RWPE2 (cell line): ENCODE results near the gene IRF2BP2.
A peak's percentile ranks its signal among the peaks of the same experiment; 100 is the strongest.

Experiments used
- ATAC-seq: fragments of 200-7000 bp; cut with Tn5 transposase; 3 replicates; pipeline ENCODE4 v1.9.1; 2021; ENCODE audit warnings: low read depth
- DNase-seq: peaks from one replicate; pipeline ENCODE4 v3.0.0-alpha.2; 2020; ENCODE audit warnings: low spot score
- H3K27ac ChIP-seq: fragments of 450-650 bp; 2 replicates; pipeline ENCODE4 v1.5.1; 2017; ENCODE audit warnings: mild to moderate bottlenecking; ENCODE audit not compliant: poor library complexity, severe bottlenecking
- H3K27me3 ChIP-seq: fragments of 250-450 bp; sonication (Bioruptor Pico); 2 replicates; pipeline ENCODE4 v1.5.1; 2021; ENCODE audit warnings: mild to moderate bottlenecking, moderate library complexity; ENCODE audit not compliant: insufficient read depth, poor library complexity, severe bottlenecking
- H3K36me3 ChIP-seq: fragments of 250-450 bp; sonication (Bioruptor Pico); 2 replicates; pipeline ENCODE4 v1.5.1; 2020; ENCODE audit warnings: low read depth, mild to moderate bottlenecking, moderate library complexity
- H3K4me1 ChIP-seq: fragments of 250-450 bp; sonication (Bioruptor Pico); 2 replicates; pipeline ENCODE4 v1.5.1; 2021; ENCODE audit warnings: mild to moderate bottlenecking, moderate library complexity; ENCODE audit not compliant: insufficient read depth, poor library complexity, severe bottlenecking
- H3K4me3 ChIP-seq: fragments of 250-450 bp; sonication (Bioruptor Pico); 2 replicates; pipeline ENCODE4 v1.5.1; 2021; ENCODE audit warnings: mild to moderate bottlenecking, moderate library complexity; ENCODE audit not compliant: severe bottlenecking
- H3K9me3 ChIP-seq: fragments of 250-450 bp; sonication (Bioruptor Pico); 2 replicates; pipeline ENCODE4 v1.5.1; 2021; ENCODE audit warnings: mild to moderate bottlenecking, moderate library complexity; ENCODE audit not compliant: severe bottlenecking
- CTCF ChIP-seq: fragments of 450-650 bp; IDR thresholded peaks from one replicate; pipeline ENCODE4 v1.5.1; 2017; ENCODE audit warnings: mild to moderate bottlenecking, moderate library complexity; ENCODE audit not compliant: poor library complexity, severe bottlenecking

Gene IRF2BP2

GRCh38 chr1:234589064-234589800 lies 20.7 kb downstream of the IRF2BP2 start:
- H3K27ac ChIP-seq = peak overlapping the region; percentile 44
- ATAC-seq = peak; percentile 80
- no peak for TF ChIP-seq CTCF

GRCh38 chr1:234588386-234588785 lies 21.6 kb downstream of the IRF2BP2 start:
- Histone ChIP-seq H3K9me3 (no peaks in the 10 kb centered on the region), H3K36me3 (no peaks in the 10 kb centered on the region), H3K4me1 (peaks cover 9% of the 10 kb centered on the region), H3K27ac (no peak overlapping the region), H3K27me3 (no peaks in the 10 kb centered on the region), H3K4me3 (no peak overlapping the region)
- no peak for ATAC-seq
- no peak for DNase-seq
- no peak for TF ChIP-seq CTCF

More at GRCh38 chr1:234589064-234589800, 20.7 kb downstream of the IRF2BP2 start:
- Histone ChIP-seq H3K4me1 (peaks cover 9% of the 10 kb centered on the region), H3K4me3 (no peak overlapping the region), H3K27me3 (no peaks in the 10 kb centered on the region), H3K36me3 (no peaks in the 10 kb centered on the region), H3K9me3 (no peaks in the 10 kb centered on the region)
- DNase-seq = no peak

DNA sequence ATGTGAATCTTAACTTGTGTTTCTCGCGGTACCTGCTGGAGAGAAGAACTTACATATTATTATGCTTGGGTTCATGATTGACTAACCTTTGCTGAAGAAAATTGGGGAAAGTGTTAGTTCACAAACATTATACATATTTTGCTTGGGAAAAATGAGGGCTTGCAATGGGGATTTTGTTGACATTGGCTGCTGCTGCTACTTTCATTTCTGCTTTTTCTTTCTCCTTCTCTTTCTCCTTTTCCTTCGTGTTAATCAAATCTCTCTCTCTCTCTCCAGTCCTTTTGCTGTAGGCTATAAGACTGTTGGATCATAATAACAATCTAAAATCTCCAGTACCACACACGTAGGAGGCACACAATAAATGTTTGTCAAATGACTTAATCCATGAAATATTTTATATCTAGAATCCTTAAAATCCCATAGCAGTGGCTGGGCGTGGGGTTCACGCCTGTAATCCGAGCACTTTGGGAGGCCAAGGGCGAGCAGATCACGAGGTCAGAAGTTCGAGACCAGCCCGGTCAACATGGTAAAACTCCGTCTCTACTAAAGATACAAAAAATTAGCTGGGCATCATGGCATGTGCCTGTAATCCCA lies 23.0 kb downstream of the IRF2BP2 start:
- DNase-seq (no peak), ATAC-seq (no peak)
- Histone ChIP-seq H3K36me3 (no peaks in the 10 kb centered on the region), H3K27me3 (no peaks in the 10 kb centered on the region), H3K4me3 (no peak overlapping the region), H3K9me3 (no peaks in the 10 kb centered on the region), H3K4me1 (peaks cover 9% of the 10 kb centered on the region), H3K27ac (no peak overlapping the region)
- no peak for TF ChIP-seq CTCF

- Histone ChIP-seq H3K4me3 (no peak overlapping the region), H3K4me1 (peaks cover 9% of the 10 kb centered on the region), H3K27ac (no peak overlapping the region), H3K27me3 (no peaks in the 10 kb centered on the region), H3K36me3 (no peaks in the 10 kb centered on the region), H3K9me3 (no peaks in the 10 kb centered on the region)
- no peak for DNase-seq
- no peak for ATAC-seq
- no peak for TF ChIP-seq CTCF
Observed at GRCh38 chr1:234586304-234586703, 23.7 kb downstream of the IRF2BP2 start.
